Measurements from ENCODE around the gene FAT1.

GRCh38 chr4:186708554-186708953, 15.1 kb downstream of the FAT1 start:
- TF ChIP-seq CTCF (IDR thresholded peaks at IDR 0.05) (no peak), POLR2A (IDR thresholded peaks at IDR 0.05) (no peak)
